Measurements from ENCODE around the gene DAB2IP.

GRCh38 chr9:121720311-121721057 lies 69.0 kb downstream of the DAB2IP start:
- TF ChIP-seq CTCF (IDR thresholded peaks at IDR 0.05) (no peak), POLR2AphosphoS5 (IDR thresholded peaks at IDR 0.05) (no peak), EP300 (IDR thresholded peaks at IDR 0.05) (no peak)

Measured in upper lobe of left lung (tissue), 4 donors.